GM13977 (cell line): Measurements from ENCODE around the gene ZNF576.

Source experiments
- DNase-seq: peaks from one replicate; pipeline ENCODE4 v3.0.0; 2012; ENCODE audit warnings: low spot score
- in situ Hi-C: fragments of 300-500 bp; cut with MboI; formaldehyde crosslinking; loops from one replicate; pipeline ENCODE4 v1.12.0; 2022; ENCODE audit warnings: low sequenced_read_pairs, low pct_unique_long_range_greater_than_20kb, mixed read lengths, inconsistent platforms; ENCODE audit not compliant: unreplicated experiment
- TF ChIP-seq, protein P1 (sequence below): IDR thresholded peaks from 2 replicates; pipeline ENCODE4 v1.5.1; 2012; ENCODE audit warnings: mild to moderate bottlenecking, control low read depth; ENCODE audit not compliant: insufficient read depth; ENCODE audit errors: extremely low read depth, missing control alignments

Gene ZNF576

DNA sequence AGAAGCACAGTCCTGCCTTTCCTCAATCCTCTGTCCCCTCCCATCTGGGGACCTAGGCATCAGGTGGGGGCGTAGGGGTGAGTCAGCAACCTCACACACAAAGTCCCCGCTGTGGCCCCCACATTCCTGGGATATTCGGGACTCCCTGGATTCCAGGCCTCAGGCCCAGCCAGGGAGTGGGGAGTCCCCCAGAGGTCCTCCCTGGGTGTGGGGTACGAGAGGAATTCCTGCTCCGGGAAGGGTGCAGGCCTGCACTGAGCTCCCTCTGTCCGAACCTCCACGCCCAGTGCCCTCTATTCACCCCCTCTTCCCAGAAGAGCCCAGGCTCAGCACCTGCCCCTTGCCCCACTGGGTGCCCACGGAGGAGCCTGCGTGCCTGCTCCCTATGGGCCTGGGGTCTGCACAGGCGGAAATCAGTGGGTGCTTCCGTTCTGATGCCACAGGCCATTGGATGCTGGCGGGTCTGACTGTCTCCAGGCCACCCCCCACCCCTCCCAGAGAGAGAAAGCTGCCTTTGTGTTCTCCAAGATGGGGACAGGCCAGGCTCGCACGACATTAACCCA is 39.8 kb downstream of the ZNF576 start:
- in situ Hi-C loops, result no loop called here
- TF ChIP-seq, protein P1, sequence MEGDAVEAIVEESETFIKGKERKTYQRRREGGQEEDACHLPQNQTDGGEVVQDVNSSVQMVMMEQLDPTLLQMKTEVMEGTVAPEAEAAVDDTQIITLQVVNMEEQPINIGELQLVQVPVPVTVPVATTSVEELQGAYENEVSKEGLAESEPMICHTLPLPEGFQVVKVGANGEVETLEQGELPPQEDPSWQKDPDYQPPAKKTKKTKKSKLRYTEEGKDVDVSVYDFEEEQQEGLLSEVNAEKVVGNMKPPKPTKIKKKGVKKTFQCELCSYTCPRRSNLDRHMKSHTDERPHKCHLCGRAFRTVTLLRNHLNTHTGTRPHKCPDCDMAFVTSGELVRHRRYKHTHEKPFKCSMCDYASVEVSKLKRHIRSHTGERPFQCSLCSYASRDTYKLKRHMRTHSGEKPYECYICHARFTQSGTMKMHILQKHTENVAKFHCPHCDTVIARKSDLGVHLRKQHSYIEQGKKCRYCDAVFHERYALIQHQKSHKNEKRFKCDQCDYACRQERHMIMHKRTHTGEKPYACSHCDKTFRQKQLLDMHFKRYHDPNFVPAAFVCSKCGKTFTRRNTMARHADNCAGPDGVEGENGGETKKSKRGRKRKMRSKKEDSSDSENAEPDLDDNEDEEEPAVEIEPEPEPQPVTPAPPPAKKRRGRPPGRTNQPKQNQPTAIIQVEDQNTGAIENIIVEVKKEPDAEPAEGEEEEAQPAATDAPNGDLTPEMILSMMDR, result no peak
- DNase-seq, result no peak

GRCh38 chr19:43638214-43638994 is 42.0 kb downstream of the ZNF576 start:
- in situ Hi-C loops, result no loop called here
- TF ChIP-seq, protein P1, result no peak

DNA sequence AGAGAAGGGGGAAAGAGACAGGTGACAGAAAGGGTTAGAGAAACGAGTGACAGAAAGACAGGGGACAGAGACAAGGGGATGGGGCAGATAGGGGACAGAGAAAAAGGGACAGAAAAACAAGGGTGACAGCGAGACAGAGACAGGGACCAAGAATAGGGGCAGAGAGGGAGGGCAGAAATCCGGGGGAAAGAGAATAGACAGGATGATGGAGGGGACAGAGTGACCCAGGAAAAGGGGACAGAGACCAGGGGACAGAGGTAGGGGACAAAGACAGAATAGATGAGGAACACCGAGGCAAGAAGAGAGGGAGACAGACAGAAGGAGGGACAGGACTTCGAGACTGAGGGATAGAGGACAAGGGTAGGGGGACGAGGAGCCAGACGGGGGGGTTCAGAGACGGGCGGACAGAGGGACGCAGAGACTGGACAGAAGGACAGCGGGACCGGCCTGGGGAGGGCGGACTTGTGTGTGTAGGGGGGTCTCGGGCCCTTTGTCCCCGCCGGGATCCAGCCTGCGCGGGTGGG is 42.7 kb downstream of the ZNF576 start:
- in situ Hi-C loops, result no loop called here
- TF ChIP-seq, protein P1, result no peak
- no peak for DNase-seq

More at GRCh38 chr19:43638214-43638994, 42.0 kb downstream of the ZNF576 start:
- DNase-seq, result no peak

DNA sequence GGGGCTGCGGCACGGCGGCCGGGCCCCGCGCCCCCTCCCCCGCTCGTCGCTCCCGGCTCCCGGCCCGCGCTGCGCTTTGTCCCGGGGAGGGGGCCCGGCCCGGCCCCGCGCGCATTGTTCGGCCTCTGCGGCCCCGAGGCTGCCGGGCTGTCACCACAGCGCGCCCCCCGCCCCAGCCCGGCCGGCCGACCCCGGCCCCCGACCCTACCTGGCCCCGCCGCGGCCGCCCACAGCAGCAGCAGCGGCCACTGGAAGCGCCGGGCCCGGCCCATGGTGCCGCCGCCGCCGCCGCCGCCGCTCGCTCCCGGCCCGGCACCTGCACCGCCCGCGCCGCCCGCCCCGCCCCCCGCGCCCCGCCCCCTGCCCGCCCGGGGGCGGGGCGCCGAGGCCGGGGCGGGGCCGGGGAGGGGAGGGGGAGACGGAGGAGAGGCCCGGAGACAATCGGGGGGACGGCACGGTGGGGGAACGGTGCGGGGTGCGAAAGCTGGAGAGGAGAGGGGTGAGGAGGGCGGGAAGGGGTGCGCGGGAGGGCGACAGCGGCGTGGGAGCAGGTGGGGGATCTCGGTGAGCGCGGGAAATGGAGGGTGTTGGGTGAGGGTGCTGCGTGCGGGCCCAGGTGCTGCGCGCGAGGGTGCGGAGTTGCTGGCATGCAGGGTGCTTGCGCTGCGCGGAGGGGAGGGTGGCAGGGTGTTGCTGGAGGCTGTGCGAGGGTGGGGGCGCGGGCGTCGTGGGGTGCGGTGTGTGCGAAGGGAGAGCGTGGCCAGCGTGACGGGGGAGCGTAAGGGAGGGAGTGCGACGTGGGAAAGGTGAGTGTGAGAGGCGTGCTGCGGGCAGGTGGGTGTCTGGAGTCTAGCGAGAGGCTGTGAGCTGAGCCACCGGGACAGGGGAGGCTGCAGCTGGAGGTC is 43.4 kb downstream of the ZNF576 start, which contains the start of gene CADM4:
TSS of gene CADM4 (minus strand) at position 332 of the 905 bp plus-strand sequence. CDS start at position 272, 60 bp downstream.
- DNase-seq, result peak; percentile 82
- in situ Hi-C loops, result no loop called here
- TF ChIP-seq, protein P1, result no peak

GRCh38 chr19:43640424-43640757 is 44.0 kb downstream of the ZNF576 start:
- no peak for DNase-seq
- in situ Hi-C loops, result no loop called here
- TF ChIP-seq, protein P1, result no peak

DNA sequence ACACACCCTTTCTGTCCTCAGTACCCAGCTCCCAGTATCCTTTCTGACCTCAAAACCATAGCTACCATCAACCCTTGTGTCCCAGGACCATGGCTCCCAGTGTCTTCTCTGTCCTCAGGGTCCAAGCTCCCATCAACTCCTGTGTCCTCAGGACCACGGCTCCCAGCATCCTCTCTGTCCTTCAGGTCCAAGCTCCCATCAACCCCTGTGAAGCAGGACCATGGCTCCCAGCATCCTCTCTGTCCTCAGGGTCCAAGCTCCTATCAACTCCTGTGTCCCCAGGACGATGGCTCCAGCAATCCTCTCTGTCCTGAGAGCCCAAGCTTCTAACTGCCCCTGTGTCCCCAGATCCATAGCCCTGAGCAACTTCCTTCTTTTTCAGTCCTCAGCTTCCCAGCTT is 44.9 kb downstream of the ZNF576 start:
- TF ChIP-seq, protein P1, result no peak

More for the DNA sequence above, 44.9 kb downstream of the ZNF576 start:
- in situ Hi-C loops, result no loop called here
- no peak for DNase-seq
